ENCODE data around the gene TM9SF1.

TM9SF1 gene

DNA sequence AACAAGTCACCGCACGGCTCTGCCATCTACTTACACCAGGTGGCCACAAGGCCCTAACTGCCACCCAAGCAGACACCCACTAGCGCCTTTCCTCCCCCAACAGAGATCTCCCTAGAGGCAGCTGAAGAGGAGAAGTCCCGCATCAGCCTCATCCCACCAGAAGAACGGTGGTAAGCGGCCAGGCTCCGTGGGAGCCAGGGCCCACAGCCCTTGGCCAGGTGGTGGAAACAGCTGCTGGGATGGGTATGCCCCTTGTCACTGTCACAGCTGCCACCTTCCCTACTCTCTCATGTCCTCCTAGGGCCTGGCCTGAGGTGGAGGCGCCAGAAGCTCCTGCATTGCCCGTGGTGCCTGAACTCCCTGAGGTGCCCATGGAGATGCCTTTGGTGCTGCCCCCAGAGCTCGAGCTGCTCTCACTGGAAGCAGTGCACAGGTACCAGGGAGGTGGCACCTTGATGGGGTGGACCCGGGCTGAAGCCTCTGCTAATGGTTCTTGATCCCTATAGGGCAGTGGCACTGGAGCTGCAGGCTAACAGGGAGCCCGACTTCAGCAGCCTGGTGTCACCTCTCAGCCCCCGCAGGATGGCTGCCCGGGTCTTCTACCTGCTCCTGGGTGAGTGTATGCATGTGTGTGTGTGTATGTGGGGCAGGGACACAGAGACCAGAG lies 15.8 kb downstream of the TM9SF1 start:
- no peak overlapping the region for H3K4me2 ChIP-seq (ENCODE audit: insufficient read depth, low read length)
- H3K36me3 ChIP-seq (ENCODE audit: insufficient read depth, low read length), result peaks cover 61% of the 10 kb centered on the region
- H3K9me3 ChIP-seq (ENCODE audit: insufficient read depth, low read length, severe bottlenecking), result no peaks in the 10 kb centered on the region
- TF ChIP-seq, protein P1, sequence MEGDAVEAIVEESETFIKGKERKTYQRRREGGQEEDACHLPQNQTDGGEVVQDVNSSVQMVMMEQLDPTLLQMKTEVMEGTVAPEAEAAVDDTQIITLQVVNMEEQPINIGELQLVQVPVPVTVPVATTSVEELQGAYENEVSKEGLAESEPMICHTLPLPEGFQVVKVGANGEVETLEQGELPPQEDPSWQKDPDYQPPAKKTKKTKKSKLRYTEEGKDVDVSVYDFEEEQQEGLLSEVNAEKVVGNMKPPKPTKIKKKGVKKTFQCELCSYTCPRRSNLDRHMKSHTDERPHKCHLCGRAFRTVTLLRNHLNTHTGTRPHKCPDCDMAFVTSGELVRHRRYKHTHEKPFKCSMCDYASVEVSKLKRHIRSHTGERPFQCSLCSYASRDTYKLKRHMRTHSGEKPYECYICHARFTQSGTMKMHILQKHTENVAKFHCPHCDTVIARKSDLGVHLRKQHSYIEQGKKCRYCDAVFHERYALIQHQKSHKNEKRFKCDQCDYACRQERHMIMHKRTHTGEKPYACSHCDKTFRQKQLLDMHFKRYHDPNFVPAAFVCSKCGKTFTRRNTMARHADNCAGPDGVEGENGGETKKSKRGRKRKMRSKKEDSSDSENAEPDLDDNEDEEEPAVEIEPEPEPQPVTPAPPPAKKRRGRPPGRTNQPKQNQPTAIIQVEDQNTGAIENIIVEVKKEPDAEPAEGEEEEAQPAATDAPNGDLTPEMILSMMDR (IDR thresholded peaks at IDR 0.05; ENCODE audit: borderline replicate concordance, extremely low read depth, low read length, poor library complexity, severe bottlenecking), result no peak
- TF ChIP-seq EZH2 (IDR thresholded peaks at IDR 0.05; ENCODE audit: borderline replicate concordance, low read depth, low read length, severe bottlenecking), result no peak
- no peak overlapping the region for H3K9ac ChIP-seq (ENCODE audit: low read depth, low read length)
- peaks cover 14% of the 10 kb centered on the region; the same call in 1 of the 2 replicates for H4K20me1 ChIP-seq (ENCODE audit: insufficient read depth, low read length)
- DNase-seq (no peak), ATAC-seq (ENCODE audit: insufficient read depth, low read depth) (peak; percentile 22; the same call in 1 of the 3 replicates)
- H3K27me3 ChIP-seq (ENCODE audit: insufficient read depth, low read length, poor library complexity), result no peaks in the 10 kb centered on the region
- H3K27ac ChIP-seq (ENCODE audit: low read length), result no peak overlapping the region
- H3K4me1 ChIP-seq (ENCODE audit: insufficient read depth, low read length), result no peaks in the 10 kb centered on the region; the same call in 1 of the 2 replicates
- no peaks in the 10 kb centered on the region for H3K79me2 ChIP-seq (ENCODE audit: insufficient read depth, low read length)
- no peak overlapping the region for H2AFZ ChIP-seq (ENCODE audit: low read depth, low read length)
- no peak overlapping the region for H3K4me3 ChIP-seq (ENCODE audit: low read depth in 1 of 2, low read length in 2 of 2)

DNA sequence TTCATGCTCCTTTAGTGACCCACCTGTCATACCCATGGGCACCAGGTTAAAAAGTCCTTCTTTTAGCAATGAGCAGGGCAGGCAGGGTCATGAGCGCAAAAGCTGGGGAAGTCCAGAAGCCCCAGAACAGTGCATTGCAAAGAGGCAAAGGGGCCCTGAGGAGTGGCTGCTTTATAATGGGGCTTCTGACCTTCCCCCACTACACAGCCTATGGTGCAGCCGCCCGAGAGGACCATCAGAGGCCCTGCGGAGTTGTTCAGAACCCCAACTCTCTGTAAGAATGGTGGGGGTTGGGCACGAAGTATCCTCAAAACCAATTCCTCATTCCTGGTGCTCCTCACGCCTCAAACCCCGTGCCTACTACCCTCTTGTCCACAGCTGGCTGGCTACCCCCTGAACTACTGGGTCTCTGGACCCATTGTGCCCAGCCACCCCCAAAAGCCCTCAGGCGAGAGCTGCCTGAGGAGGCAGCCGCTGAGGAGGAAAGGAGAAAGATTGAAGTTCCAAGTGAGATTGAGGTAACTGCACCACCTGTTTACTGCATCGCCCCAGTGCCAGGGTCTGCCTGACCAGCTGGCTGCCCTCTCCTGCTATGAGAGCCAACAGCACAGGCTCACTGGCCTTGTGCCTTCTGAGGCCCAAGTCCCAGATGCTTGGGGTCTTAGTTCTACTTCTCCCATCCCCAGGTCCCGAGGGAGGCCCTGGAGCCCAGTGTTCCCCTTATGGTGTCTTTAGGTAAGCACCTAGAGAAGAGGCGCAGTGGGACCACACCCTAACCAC lies 16.7 kb downstream of the TM9SF1 start:
- Histone ChIP-seq H3K4me3 (ENCODE audit: low read depth in 1 of 2, low read length in 2 of 2) (no peak overlapping the region), H4K20me1 (ENCODE audit: insufficient read depth, low read length) (peaks cover 14% of the 10 kb centered on the region; the same call in 1 of the 2 replicates), H3K27me3 (ENCODE audit: insufficient read depth, low read length, poor library complexity) (no peaks in the 10 kb centered on the region), H3K27ac (ENCODE audit: low read length) (no peak overlapping the region), H3K4me1 (ENCODE audit: insufficient read depth, low read length) (no peaks in the 10 kb centered on the region), H3K4me2 (ENCODE audit: insufficient read depth, low read length) (no peak overlapping the region), H3K9ac (ENCODE audit: low read depth, low read length) (no peak overlapping the region), H2AFZ (ENCODE audit: low read depth, low read length) (no peak overlapping the region), H3K9me3 (ENCODE audit: insufficient read depth, low read length, severe bottlenecking) (no peaks in the 10 kb centered on the region), H3K36me3 (ENCODE audit: insufficient read depth, low read length) (peaks cover 53% of the 10 kb centered on the region), H3K79me2 (ENCODE audit: insufficient read depth, low read length) (no peaks in the 10 kb centered on the region)
- ATAC-seq (ENCODE audit: insufficient read depth, low read depth) (no peak), DNase-seq (no peak)
- TF ChIP-seq, protein P1 (IDR thresholded peaks at IDR 0.05; ENCODE audit: borderline replicate concordance, extremely low read depth, low read length, poor library complexity, severe bottlenecking), result no peak
- TF ChIP-seq EZH2 (IDR thresholded peaks at IDR 0.05; ENCODE audit: borderline replicate concordance, low read depth, low read length, severe bottlenecking), result no peak

DNA sequence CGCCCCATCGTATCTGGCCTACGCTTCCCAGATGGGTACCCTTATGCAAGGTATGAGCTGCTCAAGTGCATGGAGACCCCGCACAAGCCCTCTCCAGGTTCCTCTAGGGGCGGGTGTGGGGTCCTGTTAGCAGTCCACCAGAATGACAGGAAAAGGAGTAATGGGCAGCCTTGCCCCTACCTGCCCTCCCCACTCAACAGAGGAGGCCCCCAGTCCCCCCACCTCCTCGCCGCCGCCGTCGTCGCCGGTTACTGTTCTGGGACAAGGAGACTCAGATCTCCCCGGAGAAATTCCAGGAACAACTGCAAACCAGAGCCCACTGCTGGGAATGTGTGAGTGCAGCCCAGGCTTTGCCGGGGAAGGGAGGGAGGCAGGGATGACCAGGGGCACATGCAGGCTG lies 17.4 kb downstream of the TM9SF1 start:
- peaks cover 11% of the 10 kb centered on the region; the same call in 1 of the 2 replicates for H4K20me1 ChIP-seq (ENCODE audit: insufficient read depth, low read length)
- peaks cover 46% of the 10 kb centered on the region for H3K36me3 ChIP-seq (ENCODE audit: insufficient read depth, low read length)
- no peak for ATAC-seq (ENCODE audit: insufficient read depth, low read depth)
- no peaks in the 10 kb centered on the region for H3K27me3 ChIP-seq (ENCODE audit: insufficient read depth, low read length, poor library complexity)
- no peak overlapping the region for H3K4me3 ChIP-seq (ENCODE audit: low read depth in 1 of 2, low read length in 2 of 2)
- H3K9ac ChIP-seq (ENCODE audit: low read depth, low read length), result no peak overlapping the region
- no peak for TF ChIP-seq EZH2 (IDR thresholded peaks at IDR 0.05; ENCODE audit: borderline replicate concordance, low read depth, low read length, severe bottlenecking)
- TF ChIP-seq, protein P1 (IDR thresholded peaks at IDR 0.05; ENCODE audit: borderline replicate concordance, extremely low read depth, low read length, poor library complexity, severe bottlenecking), result no peak
- no peak for DNase-seq
- no peaks in the 10 kb centered on the region for H3K79me2 ChIP-seq (ENCODE audit: insufficient read depth, low read length)
- no peaks in the 10 kb centered on the region for H3K9me3 ChIP-seq (ENCODE audit: insufficient read depth, low read length, severe bottlenecking)
- H3K4me2 ChIP-seq (ENCODE audit: insufficient read depth, low read length), result no peak overlapping the region
- H3K4me1 ChIP-seq (ENCODE audit: insufficient read depth, low read length), result no peaks in the 10 kb centered on the region
- no peak overlapping the region for H2AFZ ChIP-seq (ENCODE audit: low read depth, low read length)
- H3K27ac ChIP-seq (ENCODE audit: low read length), result no peak overlapping the region
